ENCODE data around the gene EVA1A.

DNA sequence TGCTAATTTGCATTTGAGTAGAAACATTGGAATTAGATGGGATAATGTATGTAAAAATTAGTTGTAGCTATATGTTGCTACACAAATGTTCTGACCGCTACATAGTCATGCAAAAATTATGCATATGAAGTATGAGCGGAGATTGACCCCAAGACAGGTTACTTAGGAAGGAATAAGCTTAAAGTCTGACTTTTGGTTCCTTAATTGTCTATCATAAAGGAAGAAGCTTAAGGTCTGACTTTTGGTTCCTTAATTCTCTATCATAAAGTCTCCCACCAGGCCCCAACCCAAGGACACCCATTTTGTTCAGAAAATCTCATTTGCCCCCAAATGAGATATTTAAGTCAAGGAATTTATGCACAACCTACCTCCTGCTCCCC lies 106.5 kb downstream of the EVA1A start:
- TF ChIP-seq, protein P1, sequence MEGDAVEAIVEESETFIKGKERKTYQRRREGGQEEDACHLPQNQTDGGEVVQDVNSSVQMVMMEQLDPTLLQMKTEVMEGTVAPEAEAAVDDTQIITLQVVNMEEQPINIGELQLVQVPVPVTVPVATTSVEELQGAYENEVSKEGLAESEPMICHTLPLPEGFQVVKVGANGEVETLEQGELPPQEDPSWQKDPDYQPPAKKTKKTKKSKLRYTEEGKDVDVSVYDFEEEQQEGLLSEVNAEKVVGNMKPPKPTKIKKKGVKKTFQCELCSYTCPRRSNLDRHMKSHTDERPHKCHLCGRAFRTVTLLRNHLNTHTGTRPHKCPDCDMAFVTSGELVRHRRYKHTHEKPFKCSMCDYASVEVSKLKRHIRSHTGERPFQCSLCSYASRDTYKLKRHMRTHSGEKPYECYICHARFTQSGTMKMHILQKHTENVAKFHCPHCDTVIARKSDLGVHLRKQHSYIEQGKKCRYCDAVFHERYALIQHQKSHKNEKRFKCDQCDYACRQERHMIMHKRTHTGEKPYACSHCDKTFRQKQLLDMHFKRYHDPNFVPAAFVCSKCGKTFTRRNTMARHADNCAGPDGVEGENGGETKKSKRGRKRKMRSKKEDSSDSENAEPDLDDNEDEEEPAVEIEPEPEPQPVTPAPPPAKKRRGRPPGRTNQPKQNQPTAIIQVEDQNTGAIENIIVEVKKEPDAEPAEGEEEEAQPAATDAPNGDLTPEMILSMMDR (IDR thresholded peaks at IDR 0.05; ENCODE audit: insufficient read depth, low read depth, low read length) = no peak
- TF ChIP-seq EZH2 (IDR thresholded peaks at IDR 0.05; ENCODE audit: insufficient read depth, low read length) = no peak
